OCI-LY7 (cell line): ENCODE data around the gene DLGAP1.

Source experiments
- EZH2phosphoT487 ChIP-seq: fragments of 200-600 bp; sonication (generic); IDR thresholded peaks from 2 replicates; pipeline ENCODE4 v1.6.1; 2018; ENCODE audit warnings: low read depth, borderline replicate concordance, mild to moderate bottlenecking, mixed run types, antibody characterized with exemption, low read length, moderate library complexity, mixed read lengths
- TF ChIP-seq, protein P1 (sequence below): fragments of 200-600 bp; sonication (generic); conservative IDR thresholded peaks from 2 replicates; pipeline ENCODE4 v1.5.1; 2014; ENCODE audit warnings: mild to moderate bottlenecking, antibody characterized with exemption, low read length, moderate library complexity, mixed read lengths

DNA sequence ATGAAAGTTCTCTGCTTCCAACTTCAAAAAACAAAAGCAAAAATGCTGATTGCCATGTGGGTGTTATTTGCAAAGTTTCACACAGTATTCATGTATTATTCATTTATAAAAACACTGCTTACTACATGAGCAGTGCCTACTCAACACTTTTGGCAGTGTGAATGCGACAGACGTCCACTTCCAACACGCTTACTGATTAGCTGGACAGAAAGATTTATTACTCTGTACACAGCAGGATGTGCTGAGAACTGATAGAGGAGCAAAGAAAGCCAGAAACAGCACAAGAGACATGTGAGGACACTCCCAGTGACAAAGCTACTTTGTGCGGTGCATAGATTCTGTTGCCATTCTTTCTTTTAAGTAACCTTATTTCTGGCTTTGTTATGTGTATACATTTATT lies 258.8 kb downstream of the DLGAP1 start:
- TF ChIP-seq, protein P1, sequence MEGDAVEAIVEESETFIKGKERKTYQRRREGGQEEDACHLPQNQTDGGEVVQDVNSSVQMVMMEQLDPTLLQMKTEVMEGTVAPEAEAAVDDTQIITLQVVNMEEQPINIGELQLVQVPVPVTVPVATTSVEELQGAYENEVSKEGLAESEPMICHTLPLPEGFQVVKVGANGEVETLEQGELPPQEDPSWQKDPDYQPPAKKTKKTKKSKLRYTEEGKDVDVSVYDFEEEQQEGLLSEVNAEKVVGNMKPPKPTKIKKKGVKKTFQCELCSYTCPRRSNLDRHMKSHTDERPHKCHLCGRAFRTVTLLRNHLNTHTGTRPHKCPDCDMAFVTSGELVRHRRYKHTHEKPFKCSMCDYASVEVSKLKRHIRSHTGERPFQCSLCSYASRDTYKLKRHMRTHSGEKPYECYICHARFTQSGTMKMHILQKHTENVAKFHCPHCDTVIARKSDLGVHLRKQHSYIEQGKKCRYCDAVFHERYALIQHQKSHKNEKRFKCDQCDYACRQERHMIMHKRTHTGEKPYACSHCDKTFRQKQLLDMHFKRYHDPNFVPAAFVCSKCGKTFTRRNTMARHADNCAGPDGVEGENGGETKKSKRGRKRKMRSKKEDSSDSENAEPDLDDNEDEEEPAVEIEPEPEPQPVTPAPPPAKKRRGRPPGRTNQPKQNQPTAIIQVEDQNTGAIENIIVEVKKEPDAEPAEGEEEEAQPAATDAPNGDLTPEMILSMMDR: no peak
- TF ChIP-seq EZH2phosphoT487: no peak
